GM18511 (cell line): ENCODE results near the gene ZNG1E.
"Not testable (repeated sequence)": the region's sequence is repeated elsewhere in the genome, so short reads cannot be mapped to it uniquely, and the experiment has no call there.

Experiments used
- ATAC-seq: cut with Tn5 transposase; IDR thresholded peaks from one replicate; pipeline ENCODE4 v1.9.1; 2021; ENCODE audit warnings: mild to moderate bottlenecking, moderate library complexity; ENCODE audit not compliant: unreplicated experiment

Gene ZNG1E

DNA sequence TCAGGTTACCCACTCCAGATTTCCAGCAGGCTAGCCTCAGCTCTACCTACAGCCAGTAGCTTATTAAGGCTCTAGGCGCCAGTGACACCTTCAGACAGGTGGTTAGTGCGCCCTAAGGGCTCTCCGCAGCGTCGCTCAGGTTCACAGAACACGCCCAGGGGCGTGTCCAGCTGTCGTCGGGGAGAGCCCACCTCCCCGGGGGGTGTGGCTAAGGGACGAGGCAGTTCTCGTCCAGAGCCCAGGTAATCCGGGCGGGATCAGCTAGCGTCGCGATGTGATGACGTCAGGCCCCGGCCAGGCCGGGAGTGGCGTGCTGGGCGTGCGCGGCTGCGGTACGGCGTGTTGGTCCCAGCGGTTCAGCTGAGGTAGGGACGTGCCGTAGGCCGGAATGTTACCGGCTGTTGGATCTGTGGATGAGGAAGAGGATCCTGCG lies at the start of gene ZNG1E:
TSS of gene ZNG1E (plus strand) at position 340 of the 433 bp plus-strand sequence. CDS start at position 389, 49 bp downstream.
- not testable (repeated sequence) for ATAC-seq

DNA sequence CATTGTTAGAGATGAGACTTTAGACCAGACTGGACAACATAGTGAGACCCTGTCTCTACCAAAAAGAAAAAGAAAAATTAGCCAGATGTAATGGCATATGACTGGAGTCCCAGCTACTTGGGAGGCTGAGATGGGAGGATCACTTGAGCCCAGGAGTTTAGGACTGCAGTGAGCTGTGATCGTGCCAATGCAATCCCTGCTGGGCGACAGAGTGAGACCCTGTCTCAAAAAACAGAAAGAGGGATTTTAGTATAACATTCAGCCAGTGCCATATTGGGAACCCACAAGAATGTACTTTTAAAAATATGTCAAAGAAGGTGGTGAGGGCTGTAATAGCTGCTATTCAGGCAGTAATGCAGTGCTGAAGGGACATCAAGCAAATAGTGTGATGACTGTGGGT lies 2.1 kb upstream of the ZNG1E start:
- not testable (repeated sequence) for ATAC-seq

DNA sequence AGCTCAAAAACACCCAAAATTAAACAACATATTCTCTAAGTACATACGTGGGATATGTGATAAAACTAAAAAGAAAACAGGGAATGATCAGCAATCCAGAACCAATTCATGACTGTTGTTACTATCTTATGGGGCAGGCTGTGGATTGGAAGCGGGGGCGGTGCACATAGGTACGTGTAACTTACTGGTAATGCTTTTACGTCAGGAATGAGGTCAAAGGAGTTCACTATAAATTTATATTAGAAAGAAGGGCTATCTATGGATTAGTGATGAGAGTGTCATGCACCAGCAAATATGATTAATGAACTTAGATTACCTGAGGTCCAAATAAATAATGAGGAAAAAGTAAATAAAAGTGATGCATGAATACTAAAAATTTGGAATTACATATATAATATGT lies 710 bp upstream of the ZNG1E start:
- not testable (repeated sequence) for ATAC-seq

DNA sequence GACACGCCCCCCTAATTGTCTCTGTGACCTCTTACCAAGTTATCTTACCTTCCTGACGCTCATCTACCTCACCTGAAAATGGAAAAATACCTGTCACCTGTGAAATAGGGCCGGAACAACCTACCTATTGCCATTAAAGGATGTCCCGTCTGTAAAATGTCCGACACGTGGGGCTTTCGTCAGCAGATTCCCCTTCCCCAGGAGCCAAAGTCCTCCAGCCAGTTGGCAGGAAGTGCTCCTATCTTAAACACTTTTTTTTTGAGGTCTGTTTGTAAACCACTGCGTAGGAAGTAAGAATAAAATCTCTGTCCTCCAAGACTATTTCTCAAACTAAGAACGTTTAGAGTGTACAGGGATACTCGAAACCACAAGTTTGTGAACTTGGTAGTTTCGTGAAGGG lies 661 bp downstream of the ZNG1E start:
- not testable (repeated sequence) for ATAC-seq

DNA sequence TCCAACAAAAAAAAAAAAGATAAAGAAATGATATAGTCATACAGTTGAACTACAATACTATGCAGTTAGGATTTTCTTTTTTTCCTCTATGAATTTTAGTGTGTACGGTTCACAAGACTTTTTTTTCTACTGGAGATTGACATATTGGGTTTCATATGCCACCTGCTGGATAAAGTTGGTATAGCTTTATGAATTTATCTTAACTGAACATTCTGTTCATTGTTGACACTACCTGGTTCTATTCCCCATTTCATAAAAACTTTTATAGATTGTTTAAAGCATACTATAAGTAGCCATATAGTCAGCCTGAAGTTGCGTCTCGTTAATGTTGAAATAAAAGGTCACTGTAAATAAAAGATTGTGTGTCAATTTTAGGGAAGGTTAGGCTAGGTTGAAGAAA lies 2.8 kb downstream of the ZNG1E start:
- not testable (repeated sequence) for ATAC-seq

DNA sequence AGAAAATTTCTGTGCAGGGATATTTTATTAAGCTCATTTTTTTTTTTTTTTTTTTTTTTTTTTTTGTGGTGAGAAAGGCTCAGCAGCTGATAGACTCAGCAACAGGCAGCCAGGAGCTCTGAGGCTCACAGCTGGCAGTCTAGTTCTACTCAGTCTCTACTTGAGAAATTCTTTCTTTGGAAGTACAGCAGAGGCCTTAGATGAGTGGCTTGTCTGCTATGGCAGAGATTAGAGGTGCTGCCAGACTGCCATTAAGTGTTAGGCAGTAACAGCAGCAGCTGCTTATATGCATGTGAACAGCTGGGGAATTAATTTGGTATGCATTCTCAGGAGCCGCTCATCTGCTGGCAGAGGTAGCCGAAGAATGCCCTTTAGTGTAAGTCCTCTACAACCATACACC lies 27.8 kb downstream of the ZNG1E start:
- not testable (repeated sequence) for ATAC-seq

DNA sequence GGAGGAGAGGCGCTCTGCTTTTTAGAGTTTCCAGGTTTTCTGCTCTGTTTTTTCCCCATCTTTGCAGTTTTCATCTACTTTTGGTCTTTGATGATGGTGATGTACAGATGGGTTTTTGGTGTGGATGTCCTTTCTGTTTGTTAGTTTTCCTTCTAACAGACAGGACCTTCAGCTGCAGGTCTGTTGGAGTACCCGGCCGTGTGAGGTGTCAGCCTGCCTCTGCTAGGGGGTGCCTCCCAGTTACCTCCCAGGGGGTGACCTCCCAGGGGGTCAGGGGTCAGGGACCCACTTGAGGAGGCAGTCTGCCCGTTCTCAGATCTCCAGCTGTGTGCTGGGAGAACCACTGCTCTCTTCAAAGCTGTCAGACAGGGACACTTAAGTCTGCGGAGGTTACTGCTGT lies 38.7 kb downstream of the ZNG1E start:
- not testable (repeated sequence) for ATAC-seq

DNA sequence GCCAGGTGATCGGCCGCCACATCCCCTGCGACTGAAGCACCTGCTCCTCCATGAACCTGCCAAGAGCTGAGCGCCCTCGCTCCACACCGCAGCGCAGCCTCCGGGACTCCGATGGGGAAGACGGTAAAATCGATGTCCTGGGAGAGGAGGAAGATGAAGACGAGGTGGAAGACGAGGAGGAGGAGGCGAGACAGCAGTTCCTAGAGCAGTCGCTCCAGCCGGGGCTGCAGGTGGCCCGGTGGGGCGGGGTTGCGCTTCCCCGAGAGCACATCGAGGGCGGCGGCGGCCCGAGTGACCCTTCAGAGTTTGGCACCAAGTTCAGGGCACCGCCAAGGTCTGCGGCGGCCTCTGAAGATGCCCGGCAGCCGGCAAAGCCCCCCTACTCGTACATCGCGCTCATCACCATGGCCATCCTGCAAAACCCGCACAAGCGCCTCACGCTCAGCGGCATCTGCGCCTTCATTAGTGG lies 61.4 kb downstream of the ZNG1E start, which contains the start of gene FOXD4L4:
TSS of gene FOXD4L4 (plus strand) at position 51 of the 469 bp plus-strand sequence. CDS start at position 51, 0 bp downstream.
- ATAC-seq, result not testable (repeated sequence)

DNA sequence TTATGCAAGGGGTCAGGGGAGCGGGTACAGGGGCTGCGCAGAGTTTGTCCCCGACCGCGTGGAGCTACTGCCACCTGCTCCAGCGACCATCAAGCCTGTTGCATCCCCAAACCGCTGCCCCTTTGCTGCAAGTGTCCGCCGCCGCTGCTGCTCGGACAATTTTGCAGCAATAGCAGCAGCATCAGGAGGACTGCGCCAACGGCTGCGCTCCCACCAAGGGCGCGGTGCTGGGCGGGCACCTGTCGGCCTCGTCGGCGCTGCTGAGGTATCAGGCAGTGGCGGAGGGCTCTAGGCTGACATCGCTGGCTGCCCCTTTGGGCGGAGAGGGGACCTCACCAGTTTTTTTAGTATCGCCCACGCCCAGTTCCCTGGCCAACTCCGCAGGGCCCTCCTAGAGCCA lies 62.4 kb downstream of the ZNG1E start:
- ATAC-seq, result not testable (repeated sequence)
